ENCODE measurements around the gene MYRIP.

GRCh38 chr3:39811561-39811960, 2.2 kb downstream of the MYRIP start:
- TF ChIP-seq CTCF (IDR thresholded peaks at IDR 0.05; ENCODE audit: low read depth, low read length) (no peak), EZH2phosphoT487 (IDR thresholded peaks at IDR 0.05; ENCODE audit: low read depth) (no peak)

All from OCI-LY3 (cell line).